K562 (cell line): ENCODE data around the gene SYNJ2. TPM values are rescaled to one million over a fixed set of nuclear protein-coding genes. Genes with fewer than 3 reads are reported as not detected.

Experiments used
- LEF1 ChIP-seq: fragments of 450-650 bp; IDR thresholded peaks from 2 replicates; pipeline ENCODE4 v1.6.1; 2016; ENCODE audit warnings: mild to moderate bottlenecking
- NR2C2 ChIP-seq, 2 experiments: fragments of 200-800 bp in 1 of 2; sonication (Bioruptor generic) in 1 of 2; sonication (generic) in 1 of 2; formaldehyde crosslinking in 1 of 2; IDR thresholded peaks; 2 replicates each; pipeline versions ENCODE4 v1.6.1 to v1.8.0; 2016 to 2022; ENCODE audit warnings: mild to moderate bottlenecking in 1 of 2, missing compliant biosample characterization in 1 of 2, missing genetic modification characterization in 1 of 2, missing genetic modification reagents in 1 of 2
- NUFIP1 ChIP-seq: fragments of 450-650 bp; IDR thresholded peaks from 2 replicates; pipeline ENCODE4 v1.6.1; 2018; ENCODE audit not compliant: partially characterized antibody
- PATZ1 ChIP-seq: fragments of 250-450 bp; sonication (Bioruptor Pico); IDR thresholded peaks from 2 replicates; pipeline ENCODE4 v1.5.0; 2020; ENCODE audit warnings: mild to moderate bottlenecking, borderline replicate concordance
- SIN3A ChIP-seq, 2 experiments: fragments of 150-350 bp in 1 of 2; IDR thresholded peaks; 2 replicates each; pipeline ENCODE4 v1.6.1; 2011 to 2016; ENCODE audit warnings: borderline replicate concordance in 2 of 2, low read depth in 2 of 2, low read length in 2 of 2, mild to moderate bottlenecking in 2 of 2, moderate library complexity in 2 of 2; ENCODE audit not compliant: control insufficient read depth in 1 of 2
- SMARCC2 ChIP-seq: fragments of 450-650 bp; IDR thresholded peaks from 2 replicates; pipeline ENCODE4 v1.6.1; 2017; ENCODE audit warnings: antibody characterized with exemption, moderate library complexity, mild to moderate bottlenecking, low read depth
- SRF ChIP-seq, 2 experiments: fragments of 250-450, 450-650 bp in 1 of 2; sonication (Bioruptor Pico) in 1 of 2; sonication (generic) in 1 of 2; formaldehyde crosslinking; IDR thresholded peaks; 2 replicates each; pipeline versions ENCODE4 v1.5.0 to v1.5.1; 2020 to 2022; ENCODE audit warnings: mild to moderate bottlenecking in 1 of 2, missing genetic modification reagents in 1 of 2
- ZNF197 ChIP-seq: fragments of 200-800 bp; sonication (Bioruptor generic); IDR thresholded peaks from 2 replicates; pipeline ENCODE4 v1.6.1; 2016; ENCODE audit warnings: low read depth, missing genetic modification characterization, missing compliant biosample characterization
- polyA plus RNA-seq, 8 experiments: library from polyadenylated mRNA; depleted of rRNA in 4 of 8; stranded (reverse) in 5 of 8; unstranded in 3 of 8; fragments of >200 nt; fragmentation: Nextera tagmentation in 2 of 8; fragmentation: Illumina TruSeq in 1 of 8; extraction: Ambion mirVana in 2 of 8; extraction: Trizol in 1 of 8; gene quantifications; 2 replicates each; pipeline versions ENCODE4 v1.2.1 to v1.2.3, GENCODE V29; 2011 to 2014; ENCODE audit warnings: inconsistent platforms in 1 of 8, missing spikeins in 1 of 8
- total RNA-seq, 7 experiments: library from RNA; depleted of rRNA in 6 of 7; stranded (reverse); fragments of >200 nt in 6 of 7; fragmentation: Illumina TruSeq in 2 of 7; extraction: Trizol in 2 of 7; gene quantifications; 2 replicates each; pipeline versions ENCODE4 v1.2.1 to v1.2.3, GENCODE V29; 2011 to 2021; ENCODE audit warnings: low replicate concordance in 1 of 7
- TF ChIP-seq, protein P1 (sequence below): fragments of 200-800 bp; sonication (Bioruptor generic); IDR thresholded peaks from 2 replicates; pipeline ENCODE4 v1.6.1; 2016; ENCODE audit warnings: missing genetic modification characterization, missing compliant biosample characterization
- TF ChIP-seq, protein P2 (sequence below), 3 experiments: IDR thresholded peaks in 2 of 3; conservative IDR thresholded peaks in 1 of 3; 2 replicates each; pipeline ENCODE4 v1.5.1; 2011 to 2012; ENCODE audit warnings: low read length in 3 of 3, mild to moderate bottlenecking in 3 of 3, control low read depth in 2 of 3, improper control_type of control experiment in 1 of 3, inconsistent platforms in 1 of 3, low read depth in 1 of 3, mixed read lengths in 1 of 3, moderate library complexity in 1 of 3; ENCODE audit not compliant: insufficient read depth in 2 of 3
- TF ChIP-seq, protein P3 (sequence below): fragments of 450-650 bp; IDR thresholded peaks from 2 replicates; pipeline ENCODE4 v1.6.1; 2016; ENCODE audit warnings: borderline replicate concordance

SYNJ2 gene
- total and polyA plus RNA-seq, 9 of the 15 experiments (the other 6 are each of a cell fraction or from before 2014, with no cell fraction given) = 3.0 to 27.7 (median 17.8) TPM

DNA sequence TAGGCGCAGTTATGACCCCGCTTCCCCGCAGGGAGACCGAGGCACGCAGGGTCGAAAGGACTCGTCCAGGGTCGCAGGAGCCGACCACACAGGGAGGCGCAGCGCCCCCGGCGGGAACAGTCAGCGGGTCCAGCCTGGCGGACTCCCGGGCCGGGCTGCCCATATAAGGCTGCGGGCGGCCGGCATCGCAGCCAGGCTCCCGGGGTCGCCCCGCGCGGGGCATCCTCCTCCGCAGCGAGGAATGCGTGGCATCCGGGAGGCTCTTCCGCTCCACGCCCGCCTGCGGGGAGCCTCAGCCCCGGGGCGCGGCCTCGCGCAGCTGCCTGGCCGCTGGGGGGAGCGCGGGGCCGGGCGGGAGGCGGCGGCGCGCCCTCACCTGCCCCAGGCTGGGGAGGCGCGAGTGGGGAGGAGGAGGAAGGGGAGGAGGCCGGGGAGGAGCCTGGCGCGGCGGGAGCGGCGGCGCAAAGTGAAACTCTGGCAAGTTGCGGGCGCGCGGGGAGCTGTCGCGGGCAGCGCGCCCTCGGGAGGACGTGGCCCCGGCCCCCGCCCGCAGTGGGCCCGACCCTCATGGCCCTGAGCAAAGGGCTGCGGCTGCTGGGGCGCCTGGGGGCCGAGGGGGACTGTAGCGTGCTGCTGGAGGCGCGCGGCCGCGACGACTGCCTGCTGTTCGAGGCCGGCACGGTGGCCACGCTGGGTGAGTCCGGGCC is at the start of gene SYNJ2 (continued):
- TF ChIP-seq, protein P1, sequence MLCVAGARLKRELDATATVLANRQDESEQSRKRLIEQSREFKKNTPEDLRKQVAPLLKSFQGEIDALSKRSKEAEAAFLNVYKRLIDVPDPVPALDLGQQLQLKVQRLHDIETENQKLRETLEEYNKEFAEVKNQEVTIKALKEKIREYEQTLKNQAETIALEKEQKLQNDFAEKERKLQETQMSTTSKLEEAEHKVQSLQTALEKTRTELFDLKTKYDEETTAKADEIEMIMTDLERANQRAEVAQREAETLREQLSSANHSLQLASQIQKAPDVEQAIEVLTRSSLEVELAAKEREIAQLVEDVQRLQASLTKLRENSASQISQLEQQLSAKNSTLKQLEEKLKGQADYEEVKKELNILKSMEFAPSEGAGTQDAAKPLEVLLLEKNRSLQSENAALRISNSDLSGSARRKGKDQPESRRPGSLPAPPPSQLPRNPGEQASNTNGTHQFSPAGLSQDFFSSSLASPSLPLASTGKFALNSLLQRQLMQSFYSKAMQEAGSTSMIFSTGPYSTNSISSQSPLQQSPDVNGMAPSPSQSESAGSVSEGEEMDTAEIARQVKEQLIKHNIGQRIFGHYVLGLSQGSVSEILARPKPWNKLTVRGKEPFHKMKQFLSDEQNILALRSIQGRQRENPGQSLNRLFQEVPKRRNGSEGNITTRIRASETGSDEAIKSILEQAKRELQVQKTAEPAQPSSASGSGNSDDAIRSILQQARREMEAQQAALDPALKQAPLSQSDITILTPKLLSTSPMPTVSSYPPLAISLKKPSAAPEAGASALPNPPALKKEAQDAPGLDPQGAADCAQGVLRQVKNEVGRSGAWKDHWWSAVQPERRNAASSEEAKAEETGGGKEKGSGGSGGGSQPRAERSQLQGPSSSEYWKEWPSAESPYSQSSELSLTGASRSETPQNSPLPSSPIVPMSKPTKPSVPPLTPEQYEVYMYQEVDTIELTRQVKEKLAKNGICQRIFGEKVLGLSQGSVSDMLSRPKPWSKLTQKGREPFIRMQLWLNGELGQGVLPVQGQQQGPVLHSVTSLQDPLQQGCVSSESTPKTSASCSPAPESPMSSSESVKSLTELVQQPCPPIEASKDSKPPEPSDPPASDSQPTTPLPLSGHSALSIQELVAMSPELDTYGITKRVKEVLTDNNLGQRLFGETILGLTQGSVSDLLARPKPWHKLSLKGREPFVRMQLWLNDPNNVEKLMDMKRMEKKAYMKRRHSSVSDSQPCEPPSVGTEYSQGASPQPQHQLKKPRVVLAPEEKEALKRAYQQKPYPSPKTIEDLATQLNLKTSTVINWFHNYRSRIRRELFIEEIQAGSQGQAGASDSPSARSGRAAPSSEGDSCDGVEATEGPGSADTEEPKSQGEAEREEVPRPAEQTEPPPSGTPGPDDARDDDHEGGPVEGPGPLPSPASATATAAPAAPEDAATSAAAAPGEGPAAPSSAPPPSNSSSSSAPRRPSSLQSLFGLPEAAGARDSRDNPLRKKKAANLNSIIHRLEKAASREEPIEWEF = no peak
- TF ChIP-seq, protein P2, sequence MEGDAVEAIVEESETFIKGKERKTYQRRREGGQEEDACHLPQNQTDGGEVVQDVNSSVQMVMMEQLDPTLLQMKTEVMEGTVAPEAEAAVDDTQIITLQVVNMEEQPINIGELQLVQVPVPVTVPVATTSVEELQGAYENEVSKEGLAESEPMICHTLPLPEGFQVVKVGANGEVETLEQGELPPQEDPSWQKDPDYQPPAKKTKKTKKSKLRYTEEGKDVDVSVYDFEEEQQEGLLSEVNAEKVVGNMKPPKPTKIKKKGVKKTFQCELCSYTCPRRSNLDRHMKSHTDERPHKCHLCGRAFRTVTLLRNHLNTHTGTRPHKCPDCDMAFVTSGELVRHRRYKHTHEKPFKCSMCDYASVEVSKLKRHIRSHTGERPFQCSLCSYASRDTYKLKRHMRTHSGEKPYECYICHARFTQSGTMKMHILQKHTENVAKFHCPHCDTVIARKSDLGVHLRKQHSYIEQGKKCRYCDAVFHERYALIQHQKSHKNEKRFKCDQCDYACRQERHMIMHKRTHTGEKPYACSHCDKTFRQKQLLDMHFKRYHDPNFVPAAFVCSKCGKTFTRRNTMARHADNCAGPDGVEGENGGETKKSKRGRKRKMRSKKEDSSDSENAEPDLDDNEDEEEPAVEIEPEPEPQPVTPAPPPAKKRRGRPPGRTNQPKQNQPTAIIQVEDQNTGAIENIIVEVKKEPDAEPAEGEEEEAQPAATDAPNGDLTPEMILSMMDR (IDR thresholded peaks at IDR 0.05 in 2 of 3, conservative IDR thresholded peaks at IDR 0.05 in 1 of 3; ENCODE audit: insufficient read depth in 2 of 3, low read depth in 1 of 3, low read length in 3 of 3) = peak; percentile 51 to 83 (median 54); a peak in 5 of 6 replicates
- peak; percentile 98 to 100 for TF ChIP-seq SRF (CRISPR knock-in tag; IDR thresholded peaks at IDR 0.05)
- no peak for TF ChIP-seq LEF1
- TF ChIP-seq PATZ1 (CRISPR knock-in tag) = no peak
- TF ChIP-seq NR2C2 (CRISPR knock-in tag; IDR thresholded peaks at IDR 0.05) = peak; percentile 18; the same call in 1 of the 2 replicates
- TF ChIP-seq NR2C2 (tag; IDR thresholded peaks at IDR 0.05) = peak; percentile 75
- TF ChIP-seq SMARCC2 = 0 out of 2 replicates have a peak, but pooled peaks have one; percentile 37
- TF ChIP-seq, protein P3, sequence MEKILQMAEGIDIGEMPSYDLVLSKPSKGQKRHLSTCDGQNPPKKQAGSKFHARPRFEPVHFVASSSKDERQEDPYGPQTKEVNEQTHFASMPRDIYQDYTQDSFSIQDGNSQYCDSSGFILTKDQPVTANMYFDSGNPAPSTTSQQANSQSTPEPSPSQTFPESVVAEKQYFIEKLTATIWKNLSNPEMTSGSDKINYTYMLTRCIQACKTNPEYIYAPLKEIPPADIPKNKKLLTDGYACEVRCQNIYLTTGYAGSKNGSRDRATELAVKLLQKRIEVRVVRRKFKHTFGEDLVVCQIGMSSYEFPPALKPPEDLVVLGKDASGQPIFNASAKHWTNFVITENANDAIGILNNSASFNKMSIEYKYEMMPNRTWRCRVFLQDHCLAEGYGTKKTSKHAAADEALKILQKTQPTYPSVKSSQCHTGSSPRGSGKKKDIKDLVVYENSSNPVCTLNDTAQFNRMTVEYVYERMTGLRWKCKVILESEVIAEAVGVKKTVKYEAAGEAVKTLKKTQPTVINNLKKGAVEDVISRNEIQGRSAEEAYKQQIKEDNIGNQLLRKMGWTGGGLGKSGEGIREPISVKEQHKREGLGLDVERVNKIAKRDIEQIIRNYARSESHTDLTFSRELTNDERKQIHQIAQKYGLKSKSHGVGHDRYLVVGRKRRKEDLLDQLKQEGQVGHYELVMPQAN = 0 out of 2 replicates have a peak, but pooled peaks have one; percentile 2
- no peak for TF ChIP-seq ZNF197 (CRISPR knock-in tag)
- TF ChIP-seq SIN3A (IDR thresholded peaks at IDR 0.05; ENCODE audit: borderline replicate concordance in 2 of 2, control insufficient read depth in 1 of 2, low read depth in 2 of 2, low read length in 2 of 2) = no peak; a peak in 1 of 4 replicates
- TF ChIP-seq NUFIP1 = no peak
